ENCODE data around the gene CGAS.
"Not testable (repeated sequence)": the region's sequence is repeated elsewhere in the genome, so short reads cannot be mapped to it uniquely, and the experiment has no call there.

The CGAS gene

GRCh38 chr6:73394577-73395354 is 57.3 kb downstream of the CGAS start, which contains the start of gene DDX43:
Gene DDX43 (plus strand): TSS chr6:73394828. CDS start chr6:73394906, 78 bp downstream.
- no peak for DNase-seq

- no peak for DNase-seq
Measured at GRCh38 chr6:73393278-73393677, 58.8 kb downstream of the CGAS start.

- not testable (repeated sequence) for DNase-seq
Measured at GRCh38 chr6:73392188-73392587, 59.9 kb downstream of the CGAS start.

- DNase-seq, result no peak
Measured at GRCh38 chr6:73391675-73392074, 60.4 kb downstream of the CGAS start.

- no peak for DNase-seq
Measured at GRCh38 chr6:73389854-73390253, 62.2 kb downstream of the CGAS start.

GRCh38 chr6:73388800-73389512 is 63.1 kb downstream of the CGAS start:
- peak; percentile 39 for DNase-seq

- no peak for DNase-seq
Measured at GRCh38 chr6:73388433-73388799, 63.7 kb downstream of the CGAS start.

GRCh38 chr6:73382462-73383113 is 69.5 kb downstream of the CGAS start:
- DNase-seq, result no peak

- not testable (repeated sequence) for DNase-seq
Measured at GRCh38 chr6:73381531-73381930, 70.6 kb downstream of the CGAS start.

- DNase-seq, result no peak
Measured at GRCh38 chr6:73377225-73377624, 74.9 kb downstream of the CGAS start.

GRCh38 chr6:73375216-73375615 is 76.9 kb downstream of the CGAS start:
- DNase-seq, result no peak
